ENCODE measurements around the gene VTI1A. TPM values are rescaled to one million over a fixed set of nuclear protein-coding genes. Genes with fewer than 3 reads are reported as not detected.

Gene VTI1A
- total and polyA plus RNA-seq, 2 of the 4 experiments (the other 2 are of a cell fraction), result 9.7 to 24.9 TPM

GRCh38 chr10:112821038-112821437 lies 374.0 kb downstream of the VTI1A start:
- ChIA-PET CTCF (no interaction called here), POLR2A (ENCODE audit: unreplicated experiment) (no interaction called here)
- Histone ChIP-seq H3K27ac (ENCODE audit: insufficient read depth, low read length) (no peak overlapping the region), H2AFZ (replicated peaks; ENCODE audit: low read length, poor library complexity) (no peak overlapping the region), H2AK5ac (ENCODE audit: low read depth, low read length) (no peak overlapping the region), H3K4me2 (ENCODE audit: low read depth, low read length) (no peak overlapping the region), H3K18ac (ENCODE audit: low read depth, low read length) (no peak overlapping the region), H2BK120ac (ENCODE audit: low read depth, low read length) (no peak overlapping the region), H3K4me1 (ENCODE audit: control insufficient read depth, insufficient read depth, low read length) (no peaks in the 10 kb centered on the region; the same call in 1 of the 2 replicates), H3K14ac (replicated peaks; ENCODE audit: low read depth, low read length) (no peak overlapping the region), H3K9me1 (ENCODE audit: insufficient read depth, low read length) (no peaks in the 10 kb centered on the region), H3K23ac (ENCODE audit: low read depth, low read length) (no peak overlapping the region), H2AK9ac (replicated peaks; ENCODE audit: low read depth, low read length, poor library complexity) (peak overlapping the region; percentile 40), H3K56ac (ENCODE audit: extremely low read depth, insufficient read depth, low read length) (no peak overlapping the region), H3K79me1 (ENCODE audit: low read depth in 1 of 2, low read length in 2 of 2) (no peaks in the 10 kb centered on the region), H3K4me3 (ENCODE audit: insufficient read depth, low read depth, low read length) (no peak overlapping the region), H3K4ac (ENCODE audit: low read depth, low read length) (no peak overlapping the region), H2BK5ac (ENCODE audit: low read depth, low read length, poor library complexity, severe bottlenecking) (no peak overlapping the region), H4K91ac (ENCODE audit: insufficient read depth, low read depth, low read length) (no peak overlapping the region), H3K9ac (ENCODE audit: low read depth, low read length) (no peak overlapping the region), H2BK15ac (ENCODE audit: low read depth, low read length) (no peak overlapping the region), H4K20me1 (ENCODE audit: insufficient read depth, low read length) (0 out of 2 replicates have a peak, but pooled peaks cover under 1% of the 10 kb centered on the region), H4K8ac (ENCODE audit: low read depth in 2 of 2, low read length in 2 of 2) (no peak overlapping the region), H3K36me3 (ENCODE audit: control insufficient read depth, insufficient read depth, low read length) (no peaks in the 10 kb centered on the region), H2BK20ac (ENCODE audit: low read depth, low read length) (no peak overlapping the region), H4K5ac (ENCODE audit: low read depth, low read length) (no peak overlapping the region), H3K9me3 (ENCODE audit: control insufficient read depth, insufficient read depth, low read length) (no peaks in the 10 kb centered on the region), H3K27me3 (ENCODE audit: control insufficient read depth, insufficient read depth, low read length) (no peaks in the 10 kb centered on the region)
- TF ChIP-seq MAFK (IDR thresholded peaks at IDR 0.05; ENCODE audit: low read depth, low read length) (no peak), RFX5 (IDR thresholded peaks at IDR 0.05; ENCODE audit: low read depth, low read length) (no peak), RAD21 (IDR thresholded peaks at IDR 0.05; ENCODE audit: low read length) (no peak), MAZ (IDR thresholded peaks at IDR 0.05; ENCODE audit: borderline replicate concordance, low read depth, low read length) (no peak), CTCF (conservative IDR thresholded peaks at IDR 0.05; ENCODE audit: low read depth, low read length) (no peak), USF2 (IDR thresholded peaks at IDR 0.05; ENCODE audit: low read depth, low read length) (no peak), POLR2A (IDR thresholded peaks at IDR 0.05; ENCODE audit: low read depth, low read length) (no peak), ELK1 (IDR thresholded peaks at IDR 0.05; ENCODE audit: borderline replicate concordance, low read depth, low read length) (no peak), FOS (IDR thresholded peaks at IDR 0.05; ENCODE audit: low read depth, low read length) (no peak), CHD1 (IDR thresholded peaks at IDR 0.05; ENCODE audit: low read depth, low read length) (no peak), NFE2L2 (IDR thresholded peaks at IDR 0.05; ENCODE audit: low read depth, low read length) (no peak), RCOR1 (IDR thresholded peaks at IDR 0.05; ENCODE audit: insufficient replicate concordance, low read length) (no peak), MXI1 (IDR thresholded peaks at IDR 0.05; ENCODE audit: borderline replicate concordance, low read depth, low read length) (no peak), CEBPB (IDR thresholded peaks at IDR 0.05; ENCODE audit: low read depth, low read length) (no peak), SMC3 (IDR thresholded peaks at IDR 0.05; ENCODE audit: low read depth, low read length) (no peak), BHLHE40 (IDR thresholded peaks at IDR 0.05; ENCODE audit: low read depth, low read length) (no peak)
- intact Hi-C loops (cut with micrococcal nuclease), result no loop called here
- DNase-seq (no peak), ATAC-seq (ENCODE audit: low read depth) (no peak)
- 97% methylated on average over 5 of the region's 19 CpGs; no CpG with 5 or more reads in 1 of the 2 experiments for WGBS, 2 experiments (ENCODE audit: extremely low coverage in 2 of 2, insufficient read length in 1 of 2)
- in situ Hi-C loops (cut with MboI; ENCODE audit: low sequenced_read_pairs), result no loop called here
- BruUV-seq (replicated peaks), result no TSS peak
- dilution Hi-C loops (cut with HindIII; ENCODE audit: low sequenced_read_pairs, unreplicated experiment), result no loop called here

Measured in IMR-90 (cell line).